H1 (cell line): ENCODE measurements around the gene CD59. TPM values are rescaled to one million over a fixed set of nuclear protein-coding genes. Genes with fewer than 3 reads are reported as not detected.

Source experiments
- BACH1 ChIP-seq: IDR thresholded peaks from 2 replicates; pipeline ENCODE4 v1.6.1; 2012; ENCODE audit warnings: low read length, improper control_type of control experiment
- BRCA1 ChIP-seq: IDR thresholded peaks from 2 replicates; pipeline ENCODE4 v1.6.1; 2012; ENCODE audit warnings: low read depth, low read length, improper control_type of control experiment
- CBX5 ChIP-seq: fragments of 300-800, 300-1000 bp; sonication (generic); IDR thresholded peaks from 2 replicates; pipeline ENCODE4 v1.7.1; 2016; ENCODE audit warnings: antibody characterized with exemption, low read length, low read depth
- CHD7 ChIP-seq: fragments of 300-600 bp; sonication (generic); IDR thresholded peaks from 2 replicates; pipeline ENCODE4 v1.7.1; 2012; ENCODE audit warnings: low read length, moderate library complexity, mild to moderate bottlenecking, inconsistent platforms; ENCODE audit not compliant: insufficient replicate concordance
- FOSL1 ChIP-seq: IDR thresholded peaks from 2 replicates; pipeline ENCODE4 v1.6.1; 2011; ENCODE audit warnings: mild to moderate bottlenecking, low read depth, low read length, moderate library complexity; ENCODE audit not compliant: insufficient read depth
- GTF2F1 ChIP-seq: IDR thresholded peaks from 2 replicates; pipeline ENCODE4 v1.6.1; 2012; ENCODE audit warnings: low read depth, low read length, improper control_type of control experiment, borderline replicate concordance
- HDAC2 ChIP-seq, 2 experiments: fragments of 300-600 bp in 1 of 2; sonication (generic) in 1 of 2; IDR thresholded peaks; 2 replicates each; pipeline ENCODE4 v1.6.1; 2011 to 2012; ENCODE audit warnings: low read depth in 2 of 2, low read length in 2 of 2, mild to moderate bottlenecking in 2 of 2, moderate library complexity in 2 of 2, borderline replicate concordance in 1 of 2, inconsistent platforms in 1 of 2
- MAX ChIP-seq: IDR thresholded peaks from 2 replicates; pipeline ENCODE4 v1.6.1; 2012; ENCODE audit warnings: inconsistent platforms
- PHF8 ChIP-seq: fragments of 200-600 bp; sonication (generic); conservative IDR thresholded peaks from 2 replicates; pipeline ENCODE4 v1.7.1; 2012; ENCODE audit warnings: low read depth, mild to moderate bottlenecking, inconsistent platforms, low read length, moderate library complexity
- RBBP5 ChIP-seq: IDR thresholded peaks from 2 replicates; pipeline ENCODE4 v1.7.1; 2012; ENCODE audit warnings: low read depth, mild to moderate bottlenecking, inconsistent platforms, low read length, moderate library complexity, borderline replicate concordance
- SP2 ChIP-seq: IDR thresholded peaks from 2 replicates; pipeline ENCODE4 v1.6.1; 2012; ENCODE audit warnings: mild to moderate bottlenecking, low read length, inconsistent platforms
- YY1 ChIP-seq: IDR thresholded peaks from 2 replicates; pipeline ENCODE4 v1.6.1; 2011; ENCODE audit warnings: low read depth, mild to moderate bottlenecking, low read length
- polyA plus RNA-seq, 7 experiments: library from polyadenylated mRNA; depleted of rRNA in 3 of 7; stranded (reverse) in 5 of 7; unstranded in 2 of 7; fragments of >200 nt in 5 of 7; fragments of 200-250 nt in 2 of 7; gene quantifications; 1 replicate in 5 of 7; 2 replicates in 1 of 7; 4 replicates in 1 of 7; pipeline versions ENCODE4 v1.2.1 to v1.2.3, GENCODE V29; 2011 to 2013; ENCODE audit warnings: missing spikeins in 2 of 7, mixed read lengths in 2 of 7
- total RNA-seq: library from RNA; stranded (reverse); fragmentation: NEBNext Ultra II Directional; extraction: Animal tissue kit (Norgen Biotek cat#: 25700); gene quantifications from 2 replicates; pipeline ENCODE4 v1.2.1, GENCODE V29; 2021

Gene CD59
- total and polyA plus RNA-seq, 2 of the 8 experiments (the other 6 are each of a cell fraction or from before 2014, with no cell fraction given), result 63.1 to 90.3 TPM

GRCh38 chr11:33719587-33719986 is 16.6 kb downstream of the CD59 start (continued):
- TF ChIP-seq CHD7 (no peak), BRCA1 (no peak), RBBP5 (no peak), GTF2F1 (no peak), MAX (no peak), YY1 (no peak), SP2 (no peak), PHF8 (no peak), CBX5 (no peak), HDAC2 (IDR thresholded peaks at IDR 0.05; ENCODE audit: borderline replicate concordance in 1 of 2, low read depth in 2 of 2, low read length in 2 of 2) (no peak), BACH1 (no peak), FOSL1 (no peak)
